Common myeloid progenitor, CD34-positive (primary cell): ENCODE results near the gene CD101.

Experiments used
- CTCF ChIA-PET: fragments of 350-600 bp; sonication (Branson Sonifier 250); formaldehyde crosslinking; loops from one replicate; lab custom pipeline; 2021; ENCODE audit warnings: antibody characterized with exemption; lab: Charles Lee
- POLR2A ChIA-PET: fragments of 350-600 bp; sonication (Branson Sonifier 250); formaldehyde crosslinking; loops from one replicate; lab custom pipeline; 2021; ENCODE audit warnings: antibody characterized with exemption; lab: Charles Lee
- DNase-seq, 3 donors: peaks; one replicate each; pipeline versions ENCODE4 v3.0.0 to v3.0.0-alpha.2; 2013
- H3K27ac ChIP-seq, 2 experiments: 1 replicate in 1 of 2; 2 replicates in 1 of 2; pipeline ENCODE4 v1.7.0; 2013; ENCODE audit warnings: inconsistent platforms in 2 of 2, low read length in 2 of 2, mild to moderate bottlenecking in 2 of 2, low read depth in 1 of 2, moderate library complexity in 1 of 2; ENCODE audit not compliant: severe bottlenecking in 2 of 2, insufficient read depth in 1 of 2, poor library complexity in 1 of 2
- H3K27me3 ChIP-seq, 5 experiments: replicated peaks in 2 of 5; 1 replicate in 3 of 5; 2 replicates in 2 of 5; pipeline versions ENCODE4 v1.6.1 to v1.7.0; 2013; ENCODE audit warnings: low read length in 4 of 5, mild to moderate bottlenecking in 2 of 5, moderate library complexity in 2 of 5, inconsistent platforms in 1 of 5; ENCODE audit not compliant: insufficient read depth in 5 of 5, control insufficient read depth in 4 of 5
- H3K36me3 ChIP-seq, 4 experiments: 1 replicate in 2 of 4; 2 replicates in 2 of 4; pipeline versions ENCODE4 v1.6.1 to v1.7.0; 2013; ENCODE audit warnings: low read length in 3 of 4, control low read depth in 1 of 4, mild to moderate bottlenecking in 1 of 4; ENCODE audit not compliant: control insufficient read depth in 4 of 4, insufficient read depth in 4 of 4
- H3K4me1 ChIP-seq, 4 experiments: 1 replicate in 3 of 4; 2 replicates in 1 of 4; pipeline versions ENCODE4 v1.6.1 to v1.7.1; 2013; ENCODE audit warnings: low read length in 3 of 4, mild to moderate bottlenecking in 3 of 4, control low read depth in 1 of 4, inconsistent platforms in 1 of 4, moderate library complexity in 1 of 4; ENCODE audit not compliant: control insufficient read depth in 4 of 4, insufficient read depth in 4 of 4; ENCODE audit errors: control extremely low read depth in 1 of 4
- H3K4me3 ChIP-seq, 7 experiments: 1 replicate in 4 of 7; 2 replicates in 3 of 7; pipeline versions ENCODE4 v1.5.1 to v1.7.0; 2013; ENCODE audit warnings: mild to moderate bottlenecking in 7 of 7, low read length in 6 of 7, moderate library complexity in 6 of 7, inconsistent platforms in 2 of 7, low read depth in 2 of 7, control low read depth in 1 of 7; ENCODE audit not compliant: insufficient read depth in 4 of 7, control insufficient read depth in 1 of 7; ENCODE audit errors: extremely low read depth in 1 of 7
- H3K9me3 ChIP-seq, 5 experiments: 1 replicate in 4 of 5; 2 replicates in 1 of 5; pipeline versions ENCODE4 v1.6.1 to v1.7.1; 2013; ENCODE audit warnings: low read length in 4 of 5, mild to moderate bottlenecking in 2 of 5, inconsistent platforms in 1 of 5, low read depth in 1 of 5, moderate library complexity in 1 of 5; ENCODE audit not compliant: control insufficient read depth in 4 of 5, insufficient read depth in 2 of 5; ENCODE audit errors: control extremely low read depth in 1 of 5
- WGBS: methylation state at CpG from one replicate; pipeline ENCODE4 v1.1.5; 2013; ENCODE audit not compliant: insufficient coverage; 5-methylcytosine and 5-hydroxymethylcytosine counted together

The CD101 gene

GRCh38 chr1:117059678-117060440 lies 58.3 kb downstream of the CD101 start, which contains the start of gene TTF2:
TSS of gene TTF2 (plus strand) at chr1:117060326. CDS start at chr1:117060347, 21 bp downstream.
- no peaks in the 10 kb centered on the region for H3K9me3 ChIP-seq
- no peaks in the 10 kb centered on the region for H3K27me3 ChIP-seq
- peaks cover 3 to 40% (median 19%) of the 10 kb centered on the region in 4 experiments for H3K4me1 ChIP-seq
- CTCF ChIA-PET = interaction anchor here (0.8 to 1.7 kb wide), 6 partner anchors 11 to 486 kb away, joined by 3 to 4 read pairs (median 3); no protein-coding TSS in a partner anchor
- peak within 1 kb of the TSS; percentile 64 to 79 for H3K27ac ChIP-seq
- POLR2A ChIA-PET = no interaction called here
- whole genome bisulfite sequencing = 0% methylated on average over 39 of the region's 48 CpGs
- DNase-seq = peak; percentile 99 to 100 (median 100)
- peaks cover 0 to 22% (median 5%) of the 10 kb centered on the region in 4 experiments for H3K36me3 ChIP-seq
- peak within 1 kb of the TSS; percentile 68 to 97 (median 90) for H3K4me3 ChIP-seq

GRCh38 chr1:117060441-117061317 lies 59.1 kb downstream of the CD101 start:
- Histone ChIP-seq H3K36me3 (peaks cover 2 to 25% (median 5%) of the 10 kb centered on the region in 4 experiments), H3K4me1 (peaks cover 3 to 40% (median 19%) of the 10 kb centered on the region in 4 experiments), H3K27me3 (no peaks in the 10 kb centered on the region), H3K27ac (peak overlapping the region; percentile 64 to 79), H3K4me3 (peak overlapping the region; percentile 68 to 97 (median 90)), H3K9me3 (no peaks in the 10 kb centered on the region)
- 32% methylated on average over 37 of the region's 42 CpGs for WGBS
- CTCF ChIA-PET = interaction anchor here (0.8 to 1.7 kb wide), 7 partner anchors 10 to 487 kb away, joined by 3 to 4 read pairs (median 3); no protein-coding TSS in a partner anchor
- POLR2A ChIA-PET = no interaction called here
- peak in 1 of 3 donors; percentile 39 for DNase-seq

GRCh38 chr1:117061986-117062415 lies 60.4 kb downstream of the CD101 start:
- ChIA-PET CTCF (interaction anchor here (1.2 kb wide), 1 partner anchor 67 kb away, joined by 4 read pairs; no protein-coding TSS in a partner anchor), POLR2A (no interaction called here)
- peaks cover 3 to 40% (median 19%) of the 10 kb centered on the region in 4 experiments for H3K4me1 ChIP-seq
- H3K4me3 ChIP-seq = no peak overlapping the region
- 88% methylated on average over 1 of the region's 2 CpGs for WGBS
- no peaks in the 10 kb centered on the region for H3K27me3 ChIP-seq
- no peaks in the 10 kb centered on the region for H3K9me3 ChIP-seq
- peak overlapping the region in 1 of 2 experiments; percentile 43 for H3K27ac ChIP-seq
- peak in 2 of 3 donors; percentile 36 to 46 for DNase-seq
- H3K36me3 ChIP-seq = peaks cover 5 to 31% (median 12%) of the 10 kb centered on the region in 4 experiments

- ChIA-PET CTCF (interaction anchor here (1.5 to 6.5 kb wide), 5 partner anchors 27 to 65 kb away, joined by 3 to 37 read pairs (median 7); no protein-coding TSS in a partner anchor), POLR2A (interaction anchor here (0.6 kb wide), 1 partner anchor 9 kb away, joined by 3 read pairs; no protein-coding TSS in a partner anchor)
- DNase-seq = no peak
- Histone ChIP-seq H3K36me3 (peaks cover 5 to 48% (median 16%) of the 10 kb centered on the region in 4 experiments), H3K4me1 (peaks cover 0 to 15% (median 5%) of the 10 kb centered on the region in 4 experiments), H3K4me3 (no peak overlapping the region), H3K9me3 (no peaks in the 10 kb centered on the region), H3K27ac (no peak overlapping the region), H3K27me3 (no peaks in the 10 kb centered on the region)
- WGBS = 85% methylated on average over 3 of the region's 6 CpGs
Observed at GRCh38 chr1:117066367-117066766, 64.8 kb downstream of the CD101 start.

- Histone ChIP-seq H3K9me3 (no peaks in the 10 kb centered on the region), H3K4me1 (peaks cover 0 to 4% (median 2%) of the 10 kb centered on the region in 4 experiments), H3K27me3 (no peaks in the 10 kb centered on the region), H3K36me3 (peaks cover 3 to 48% (median 18%) of the 10 kb centered on the region in 4 experiments), H3K4me3 (no peak overlapping the region), H3K27ac (no peak overlapping the region)
- ChIA-PET POLR2A (interaction anchor here (1.1 kb wide), 1 partner anchor 34 kb away, joined by 3 read pairs; no protein-coding TSS in a partner anchor), CTCF (interaction anchor here (0.8 to 6.5 kb wide), 14 partner anchors 9 to 826 kb away, joined by 3 to 37 read pairs (median 6); no protein-coding TSS in a partner anchor)
- WGBS = 84% methylated on average over 4 of the region's 6 CpGs
- DNase-seq = peak; percentile 27 to 72 (median 61)
Observed at GRCh38 chr1:117067533-117068370, 66.2 kb downstream of the CD101 start.

- Histone ChIP-seq H3K36me3 (peaks cover 6 to 47% (median 19%) of the 10 kb centered on the region in 4 experiments), H3K4me3 (no peak overlapping the region), H3K27ac (no peak overlapping the region), H3K4me1 (peaks cover 0 to 4% (median 2%) of the 10 kb centered on the region in 4 experiments), H3K9me3 (no peaks in the 10 kb centered on the region), H3K27me3 (no peaks in the 10 kb centered on the region)
- ChIA-PET CTCF (interaction anchor here (0.8 to 6.5 kb wide), 12 partner anchors 9 to 825 kb away, joined by 3 to 37 read pairs (median 6); no protein-coding TSS in a partner anchor), POLR2A (no interaction called here)
- no peak for DNase-seq
- 100% methylated on average over 3 of the region's 5 CpGs for WGBS
Observed at GRCh38 chr1:117068580-117068979, 67.0 kb downstream of the CD101 start.
